Neural cell (in vitro differentiated cells): Measurements from ENCODE around the gene FSHR.

Experiments used
- CTCF ChIP-seq: fragments of 450-650 bp; IDR thresholded peaks from 2 replicates; pipeline ENCODE4 v1.5.1; 2014; ENCODE audit warnings: antibody characterized with exemption, mild to moderate bottlenecking, moderate library complexity; ENCODE audit not compliant: poor library complexity, severe bottlenecking
- EP300 ChIP-seq: fragments of 450-650 bp; conservative IDR thresholded peaks from 2 replicates; pipeline ENCODE4 v1.6.1; 2014; ENCODE audit warnings: antibody characterized with exemption, mild to moderate bottlenecking, moderate library complexity; ENCODE audit not compliant: poor library complexity, severe bottlenecking
- EZH2 ChIP-seq: fragments of 200-600, 300-800 bp; shearing (Covaris generic), sonication (generic); IDR thresholded peaks from 2 replicates; pipeline ENCODE4 v1.6.1; 2014; ENCODE audit warnings: antibody characterized with exemption, low read length, borderline replicate concordance, mild to moderate bottlenecking; ENCODE audit not compliant: insufficient read depth, poor library complexity, severe bottlenecking
- MXI1 ChIP-seq: fragments of 450-650 bp; conservative IDR thresholded peaks from 2 replicates; pipeline ENCODE4 v1.6.1; 2014; ENCODE audit warnings: antibody characterized with exemption, mild to moderate bottlenecking; ENCODE audit not compliant: poor library complexity, severe bottlenecking
- POLR2AphosphoS5 ChIP-seq: IDR thresholded peaks from 2 replicates; pipeline ENCODE4 v1.6.1; 2012
- RAD21 ChIP-seq: fragments of 450-650 bp; conservative IDR thresholded peaks from 2 replicates; pipeline ENCODE4 v1.6.1; 2014; ENCODE audit warnings: antibody characterized with exemption, mild to moderate bottlenecking, moderate library complexity
- REST ChIP-seq: IDR thresholded peaks from 2 replicates; pipeline ENCODE4 v1.6.1; 2012; ENCODE audit warnings: borderline replicate concordance
- SMC3 ChIP-seq: fragments of 450-650 bp; conservative IDR thresholded peaks from 2 replicates; pipeline ENCODE4 v1.6.1; 2014; ENCODE audit warnings: antibody characterized with exemption, mild to moderate bottlenecking, moderate library complexity; ENCODE audit not compliant: poor library complexity
- TAF1 ChIP-seq: IDR thresholded peaks from 2 replicates; pipeline ENCODE4 v1.6.1; 2012; ENCODE audit warnings: low read depth

- no peak for TF ChIP-seq MXI1
- no peak for TF ChIP-seq CTCF
- TF ChIP-seq EP300 = peak; percentile 46
- TF ChIP-seq REST = no peak
- TF ChIP-seq POLR2AphosphoS5 = no peak
- TF ChIP-seq EZH2 = no peak
- no peak for TF ChIP-seq RAD21
- no peak for TF ChIP-seq TAF1
- no peak for TF ChIP-seq SMC3
These were observed 121.4 kb downstream of the FSHR start for GRCh38 chr2:49032936-49033335.
